HG03108 (cell line): Measurements from ENCODE around the gene TMEM132C.
"Not testable (repeated sequence)": the region's sequence is repeated elsewhere in the genome, so short reads cannot be mapped to it uniquely, and the experiment has no call there.

ENCODE experiments used
- ATAC-seq: cut with Tn5 transposase; IDR thresholded peaks from one replicate; pipeline ENCODE4 v1.9.1; 2021; ENCODE audit warnings: moderate library complexity; ENCODE audit not compliant: unreplicated experiment

TMEM132C gene

GRCh38 chr12:128267131-128267622 is at the start of gene TMEM132C:
TSS of gene TMEM132C (plus strand) at chr12:128267170. CDS start at chr12:128267403, 233 bp downstream.
- ATAC-seq: no peak

- ATAC-seq: no peak
Measured at GRCh38 chr12:128224226-128224625, 42.7 kb upstream of the TMEM132C start.

GRCh38 chr12:128228581-128228980 is 38.4 kb upstream of the TMEM132C start:
- ATAC-seq: no peak

GRCh38 chr12:128235635-128236417 is 31.1 kb upstream of the TMEM132C start:
- ATAC-seq: no peak

- ATAC-seq: no peak
Measured at GRCh38 chr12:128236525-128236924, 30.4 kb upstream of the TMEM132C start.

GRCh38 chr12:128240745-128241144 is 26.2 kb upstream of the TMEM132C start:
- ATAC-seq: no peak

- ATAC-seq: no peak
Measured at GRCh38 chr12:128245121-128245520, 21.8 kb upstream of the TMEM132C start.

GRCh38 chr12:128245905-128246304 is 21.1 kb upstream of the TMEM132C start:
- no peak for ATAC-seq

GRCh38 chr12:128250096-128250495 is 16.9 kb upstream of the TMEM132C start:
- no peak for ATAC-seq

- ATAC-seq: not testable (repeated sequence)
Measured at GRCh38 chr12:128253829-128254228, 13.1 kb upstream of the TMEM132C start.

- no peak for ATAC-seq
Measured at GRCh38 chr12:128258866-128259555, 8.0 kb upstream of the TMEM132C start.

- ATAC-seq: no peak
Measured at GRCh38 chr12:128259556-128260070, 7.4 kb upstream of the TMEM132C start.

- ATAC-seq: no peak
Measured at GRCh38 chr12:128261757-128262156, 5.2 kb upstream of the TMEM132C start.

GRCh38 chr12:128265566-128265965 is 1.4 kb upstream of the TMEM132C start:
- no peak for ATAC-seq

GRCh38 chr12:128266086-128266485 is 884 bp upstream of the TMEM132C start:
- no peak for ATAC-seq

- no peak for ATAC-seq
Measured at GRCh38 chr12:128266541-128267130, 334 bp upstream of the TMEM132C start.

GRCh38 chr12:128267651-128268378 is 845 bp downstream of the TMEM132C start:
- no peak for ATAC-seq

- no peak for ATAC-seq
Measured at GRCh38 chr12:128268379-128268995, 1.5 kb downstream of the TMEM132C start.

- no peak for ATAC-seq
Measured at GRCh38 chr12:128269181-128269591, 2.2 kb downstream of the TMEM132C start.

- ATAC-seq: no peak
Measured at GRCh38 chr12:128276471-128276870, 9.5 kb downstream of the TMEM132C start.
